Stomach (tissue), 9 donors: ENCODE data around the gene XPO6. TPM values are rescaled to one million over a fixed set of nuclear protein-coding genes. Genes with fewer than 3 reads are reported as not detected.
A peak's percentile ranks its signal among the peaks of the same experiment; 100 is the strongest.

Experiments
- DNase-seq, 2 donors: peaks; one replicate each; pipeline versions ENCODE4 v3.0.0 to v3.0.0-alpha.2; 2013 to 2019
- H3K27ac ChIP-seq, 5 donors: fragments of 200-600 bp in 4 of 5; sonication (generic) in 4 of 5; one replicate each; pipeline ENCODE4 v1.5.1; 2013 to 2019; ENCODE audit warnings: mild to moderate bottlenecking in 1 of 5, moderate library complexity in 1 of 5
- H3K27me3 ChIP-seq, 3 donors: fragments of 200-600 bp; sonication (generic); one replicate each; pipeline ENCODE4 v1.5.1; 2017 to 2019; ENCODE audit warnings: mixed run types in 1 of 3
- H3K36me3 ChIP-seq, 4 donors: fragments of 200-600 bp; sonication (generic); 1 replicate in 3 of 4; 2 replicates in 1 of 4; pipeline ENCODE4 v1.5.1; 2016 to 2019
- H3K4me1 ChIP-seq, 4 donors: fragments of 200-600 bp; sonication (generic); one replicate each; pipeline ENCODE4 v1.5.1; 2016 to 2019
- H3K4me3 ChIP-seq, 4 donors: fragments of 200-600 bp; sonication (generic) in 3 of 4; one replicate each; pipeline ENCODE4 v1.5.1; 2016 to 2019; ENCODE audit warnings: mild to moderate bottlenecking in 1 of 4
- H3K9me3 ChIP-seq, 4 donors: fragments of 200-600 bp; sonication (generic); one replicate each; pipeline ENCODE4 v1.5.1; 2016 to 2019
- EP300 ChIP-seq: sonication (generic); formaldehyde crosslinking; IDR thresholded peaks from one replicate; pipeline ENCODE4 v1.6.1; 2017; ENCODE audit warnings: antibody characterized with exemption
- POLR2A ChIP-seq, 4 donors: fragments of 450-650 bp; IDR thresholded peaks; one replicate each; pipeline ENCODE4 v1.6.1; 2016; ENCODE audit warnings: antibody characterized with exemption in 4 of 4, control low read depth in 2 of 4, mild to moderate bottlenecking in 1 of 4, moderate library complexity in 1 of 4
- POLR2AphosphoS5 ChIP-seq, 3 donors: sonication (generic); formaldehyde crosslinking; IDR thresholded peaks; one replicate each; pipeline ENCODE4 v1.6.1; 2016; ENCODE audit warnings: antibody characterized with exemption in 3 of 3
- WGBS, 5 donors: extraction: QIAGEN DNeasy Blood & Tissue Kit in 3 of 5; methylation state at CpG; one replicate each; pipeline versions ENCODE4 v1.1.5 to v1.1.7; 2013 to 2018; 5-methylcytosine and 5-hydroxymethylcytosine counted together
- intact Hi-C: fragments of 100-400 bp; cut with DNase I; formaldehyde crosslinking; loops from one replicate; pipeline ENCODE4 v1.15.1; 2023; ENCODE audit warnings: low total_unique reads
- polyA plus RNA-seq, 3 donors: library from polyadenylated mRNA; stranded (reverse); fragments of 200-250 nt; gene quantifications; one replicate each; pipeline ENCODE4 v1.2.3, GENCODE V29; 2013
- total RNA-seq, 5 donors: library from RNA; depleted of rRNA; stranded (reverse); fragments of >200 nt; gene quantifications; one replicate each; pipeline versions ENCODE4 v1.1.0 to v1.2.3, GENCODE V29; 2014 to 2016
- TF ChIP-seq, protein P1 (sequence below), 7 experiments: fragments of 450-650 bp in 4 of 7; fragments of 200-600 bp in 3 of 7; sonication (generic) in 3 of 7; IDR thresholded peaks; one replicate each; pipeline ENCODE4 v1.5.1; 2016 to 2019; ENCODE audit warnings: antibody characterized with exemption in 7 of 7, control low read depth in 2 of 7, mild to moderate bottlenecking in 1 of 7
- donor health status: healthy with polysubstance abuse.
- donor health status: Bipolar disorder and iron deficiency.
- donor health status: healthy.

Gene XPO6
- total and polyA plus RNA-seq, 8 donors, result 37.2 to 241 (median 85.2) TPM

DNA sequence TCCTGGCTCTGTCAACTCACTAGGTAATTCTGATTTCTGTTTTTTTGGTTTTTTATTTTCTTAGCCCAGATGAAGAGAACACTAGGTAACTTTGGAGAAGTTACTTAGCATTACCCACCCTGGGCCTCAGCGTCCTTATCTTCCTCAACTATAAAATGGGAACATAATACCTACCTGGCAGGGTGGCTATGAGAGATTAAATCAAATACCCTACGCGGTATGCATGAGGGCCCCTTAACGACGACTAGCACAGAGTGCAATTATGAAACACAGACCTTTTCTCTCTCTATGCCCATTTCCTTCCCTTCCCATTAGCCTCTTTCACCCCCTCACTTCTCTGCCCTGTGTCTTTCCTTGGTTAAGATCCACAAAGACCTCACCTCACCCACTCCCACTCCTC is 11.1 kb downstream of the XPO6 start:
- intact Hi-C loops, result no loop called here
- no peak overlapping the region for H3K4me3 ChIP-seq
- no peak for DNase-seq
- no peaks in the 10 kb centered on the region for H3K9me3 ChIP-seq
- WGBS, 5 donors, result 82 to 91% (median 85%) methylated on average over 5 of the region's 5 CpGs
- H3K4me1 ChIP-seq, result peaks cover 0 to 54% (median 15%) of the 10 kb centered on the region in 4 donors
- H3K36me3 ChIP-seq, result peaks cover 0 to 73% (median 65%) of the 10 kb centered on the region in 4 donors
- TF ChIP-seq, protein P1, sequence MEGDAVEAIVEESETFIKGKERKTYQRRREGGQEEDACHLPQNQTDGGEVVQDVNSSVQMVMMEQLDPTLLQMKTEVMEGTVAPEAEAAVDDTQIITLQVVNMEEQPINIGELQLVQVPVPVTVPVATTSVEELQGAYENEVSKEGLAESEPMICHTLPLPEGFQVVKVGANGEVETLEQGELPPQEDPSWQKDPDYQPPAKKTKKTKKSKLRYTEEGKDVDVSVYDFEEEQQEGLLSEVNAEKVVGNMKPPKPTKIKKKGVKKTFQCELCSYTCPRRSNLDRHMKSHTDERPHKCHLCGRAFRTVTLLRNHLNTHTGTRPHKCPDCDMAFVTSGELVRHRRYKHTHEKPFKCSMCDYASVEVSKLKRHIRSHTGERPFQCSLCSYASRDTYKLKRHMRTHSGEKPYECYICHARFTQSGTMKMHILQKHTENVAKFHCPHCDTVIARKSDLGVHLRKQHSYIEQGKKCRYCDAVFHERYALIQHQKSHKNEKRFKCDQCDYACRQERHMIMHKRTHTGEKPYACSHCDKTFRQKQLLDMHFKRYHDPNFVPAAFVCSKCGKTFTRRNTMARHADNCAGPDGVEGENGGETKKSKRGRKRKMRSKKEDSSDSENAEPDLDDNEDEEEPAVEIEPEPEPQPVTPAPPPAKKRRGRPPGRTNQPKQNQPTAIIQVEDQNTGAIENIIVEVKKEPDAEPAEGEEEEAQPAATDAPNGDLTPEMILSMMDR (IDR thresholded peaks at IDR 0.05), result no peak
- TF ChIP-seq POLR2A (IDR thresholded peaks at IDR 0.05) (no peak), POLR2AphosphoS5 (IDR thresholded peaks at IDR 0.05) (no peak), EP300 (no peak)
- no peak overlapping the region for H3K27ac ChIP-seq
- H3K27me3 ChIP-seq, result no peaks in the 10 kb centered on the region

DNA sequence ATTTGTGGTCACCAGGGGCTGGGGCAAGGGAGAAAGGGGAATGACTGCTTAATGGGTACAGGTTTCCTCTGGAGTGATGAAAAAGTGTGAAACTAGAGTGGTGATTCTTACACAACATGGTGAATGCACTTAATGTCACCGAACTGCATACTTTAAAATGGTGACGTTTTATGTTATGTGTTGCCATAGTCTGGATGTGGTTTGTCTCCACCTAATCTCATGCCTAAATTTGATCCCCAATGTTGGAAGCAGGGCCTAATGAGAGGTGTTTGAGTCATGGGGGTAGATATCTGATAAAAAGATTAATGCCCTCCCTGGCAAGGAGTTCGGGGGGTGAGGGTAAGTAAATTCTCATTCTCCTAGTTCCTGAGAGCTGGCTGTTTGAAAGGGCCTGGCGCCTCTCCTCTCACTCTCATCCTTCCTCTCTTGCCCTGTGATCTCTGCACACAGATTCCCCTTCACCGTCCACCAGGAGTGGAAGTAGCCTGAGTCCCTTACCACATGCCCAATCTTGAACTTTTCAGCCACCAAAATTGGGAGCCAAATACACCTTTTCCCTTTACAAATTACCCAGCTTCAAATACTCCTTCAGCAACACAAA is 15.3 kb downstream of the XPO6 start:
- H3K4me1 ChIP-seq, result peaks cover 4 to 57% (median 18%) of the 10 kb centered on the region in 4 donors
- H3K36me3 ChIP-seq, result peaks cover 0 to 44% (median 38%) of the 10 kb centered on the region in 4 donors
- H3K27me3 ChIP-seq, result no peaks in the 10 kb centered on the region
- TF ChIP-seq, protein P1 (IDR thresholded peaks at IDR 0.05), result no peak
- TF ChIP-seq EP300, result no peak
- no peak for TF ChIP-seq POLR2AphosphoS5 (IDR thresholded peaks at IDR 0.05)
- no peak for TF ChIP-seq POLR2A (IDR thresholded peaks at IDR 0.05)
- H3K27ac ChIP-seq, result no peak overlapping the region
- H3K4me3 ChIP-seq, result no peak overlapping the region
- H3K9me3 ChIP-seq, result no peaks in the 10 kb centered on the region
- intact Hi-C loops, result no loop called here
- 88 to 97% (median 95%) methylated on average over 5 of the region's 5 CpGs for WGBS, 5 donors
- no peak for DNase-seq

DNA sequence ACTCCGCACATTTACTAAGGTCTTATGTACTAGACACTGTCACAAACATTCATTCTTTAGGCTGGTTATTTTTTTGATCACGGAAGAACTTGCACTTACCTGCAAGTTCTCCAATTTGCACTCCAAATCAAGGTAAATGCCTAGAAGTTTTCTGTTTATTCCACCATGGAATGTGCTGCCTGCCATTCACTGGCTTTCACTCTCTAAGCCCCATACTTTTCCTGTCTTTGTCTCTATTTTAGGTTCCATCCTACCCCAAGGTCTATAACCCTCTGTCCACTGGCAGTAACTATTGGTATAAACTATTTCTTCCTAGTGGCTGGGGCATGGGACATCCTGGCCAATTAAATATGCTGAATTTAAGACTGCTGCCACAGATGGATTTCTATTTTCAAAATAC is 15.9 kb downstream of the XPO6 start:
- no peak overlapping the region for H3K27ac ChIP-seq
- peaks cover 0 to 38% (median 32%) of the 10 kb centered on the region in 4 donors for H3K36me3 ChIP-seq
- no peak overlapping the region for H3K4me3 ChIP-seq
- peaks cover 5 to 64% (median 21%) of the 10 kb centered on the region in 4 donors for H3K4me1 ChIP-seq
- no peak for TF ChIP-seq EP300
- no peak for TF ChIP-seq POLR2A (IDR thresholded peaks at IDR 0.05)
- TF ChIP-seq, protein P1 (IDR thresholded peaks at IDR 0.05), result no peak
- no peak for TF ChIP-seq POLR2AphosphoS5 (IDR thresholded peaks at IDR 0.05)
- intact Hi-C loops, result no loop called here
- no peak for DNase-seq
- no peaks in the 10 kb centered on the region for H3K27me3 ChIP-seq
- H3K9me3 ChIP-seq, result no peaks in the 10 kb centered on the region
- WGBS, 5 donors, result 96 to 98% (median 97%) methylated on average over 2 of the region's 2 CpGs

DNA sequence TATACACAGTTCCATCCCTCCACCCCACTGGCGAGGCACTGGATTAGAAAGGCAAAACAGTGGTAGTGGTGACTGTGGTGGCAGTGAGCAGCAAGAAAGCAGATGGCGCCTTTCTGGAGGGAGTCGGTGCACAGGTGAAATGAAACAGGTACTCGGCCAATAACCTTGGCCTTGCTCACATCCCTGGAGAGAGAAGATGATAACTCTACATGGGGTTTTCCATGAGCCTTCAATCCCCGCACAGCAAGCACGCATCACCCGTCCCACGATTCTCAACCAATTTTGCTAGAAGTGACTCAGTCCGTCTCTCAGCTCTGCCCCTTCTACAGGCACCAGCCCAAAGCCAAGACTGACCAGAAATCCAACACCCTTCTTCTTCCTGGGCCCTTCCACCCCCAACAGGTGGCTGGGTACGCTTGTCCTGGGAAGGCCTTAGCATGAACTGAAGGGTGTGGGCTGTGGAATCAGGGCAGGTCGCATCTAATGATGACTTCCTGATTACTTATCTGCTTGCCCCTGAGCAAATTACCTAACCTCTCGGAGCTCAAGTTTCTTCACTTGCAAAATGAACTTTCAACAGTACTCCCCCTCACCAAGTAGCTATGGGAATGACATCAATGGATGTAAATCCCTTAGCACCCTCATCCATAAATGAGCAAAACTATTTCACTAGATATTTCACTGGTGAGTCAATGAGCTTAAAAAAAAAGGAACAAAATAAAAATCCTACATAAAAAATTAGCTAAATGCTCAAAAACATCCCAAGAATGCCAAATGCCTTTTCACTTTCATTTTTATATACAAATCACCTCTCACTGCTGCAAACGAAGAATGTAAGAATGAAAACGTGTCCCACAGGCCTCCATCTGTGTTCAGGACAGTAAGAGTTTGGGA is 18.0 kb downstream of the XPO6 start:
- no peak for DNase-seq
- Histone ChIP-seq H3K27me3 (no peaks in the 10 kb centered on the region), H3K4me3 (no peak overlapping the region), H3K4me1 (peaks cover 5 to 82% (median 28%) of the 10 kb centered on the region in 4 donors), H3K36me3 (peaks cover 0 to 23% (median 13%) of the 10 kb centered on the region in 4 donors), H3K27ac (peak overlapping the region; percentile 0 to 71 (median 50)), H3K9me3 (no peaks in the 10 kb centered on the region)
- TF ChIP-seq, protein P1 (IDR thresholded peaks at IDR 0.05), result no peak
- TF ChIP-seq POLR2A (IDR thresholded peaks at IDR 0.05) (no peak), EP300 (no peak), POLR2AphosphoS5 (IDR thresholded peaks at IDR 0.05) (no peak)
- intact Hi-C loops, result no loop called here
- 69 to 82% (median 76%) methylated on average over 14 of the region's 14 CpGs for WGBS, 5 donors
